Caco-2 (cell line): ENCODE measurements around the gene TEAD1. TPM values are rescaled to one million over a fixed set of nuclear protein-coding genes. Genes with fewer than 3 reads are reported as not detected.

Experiments used
- BruUV-seq: library from RNA; stranded (reverse); fragments of 400-500 nt; replicated peaks from 2 replicates; lab custom pipeline; 2021; lab: Mats Ljungman, UMichigan
- CTCF ChIA-PET: fragments of 300-600 bp; sonication (Branson Sonifier 250); formaldehyde crosslinking; loops from one replicate; lab custom pipeline; 2022; ENCODE audit warnings: antibody characterized with exemption; lab: Charles Lee
- POLR2A ChIA-PET: fragments of 300-600 bp; sonication (Branson Sonifier 250); formaldehyde crosslinking; loops from one replicate; lab custom pipeline; 2022; ENCODE audit warnings: antibody characterized with exemption; lab: Charles Lee
- DNase-seq, 2 experiments: peaks; one replicate each; pipeline versions ENCODE4 v3.0.0 to v3.0.0-alpha.2; 2020 to 2022
- H3K27me3 ChIP-seq: replicated peaks from 2 replicates; pipeline ENCODE4 v1.6.0; 2011; ENCODE audit warnings: low read length; ENCODE audit not compliant: control insufficient read depth, insufficient read depth
- H3K36me3 ChIP-seq: 2 replicates; pipeline ENCODE4 v1.5.1; 2011; ENCODE audit warnings: low read length; ENCODE audit not compliant: control insufficient read depth, insufficient read depth
- H3K4me1 ChIP-seq: fragments of 250-450 bp; sonication (Bioruptor Pico); 2 replicates; pipeline ENCODE4 v1.5.1; 2020; ENCODE audit warnings: mild to moderate bottlenecking
- H3K4me3 ChIP-seq: 2 replicates; pipeline ENCODE4 v1.5.1; 2011; ENCODE audit warnings: low read depth, mild to moderate bottlenecking, control low read depth, low read length
- H3K9me3 ChIP-seq: fragments of 250-450 bp; sonication (Bioruptor Pico); 2 replicates; pipeline ENCODE4 v1.5.1; 2020; ENCODE audit warnings: mild to moderate bottlenecking, moderate library complexity
- H3K27ac Mint-ChIP-seq: one replicate; pipeline ENCODE4 v1.8.0; 2022; ENCODE audit warnings: mixed read lengths; ENCODE audit not compliant: unreplicated experiment
- H3K27me3 Mint-ChIP-seq: one replicate; pipeline ENCODE4 v1.8.0; 2022; ENCODE audit warnings: mixed read lengths; ENCODE audit not compliant: insufficient read depth, unreplicated experiment
- H3K36me3 Mint-ChIP-seq: one replicate; pipeline ENCODE4 v1.8.0; 2022; ENCODE audit warnings: mild to moderate bottlenecking, mixed read lengths; ENCODE audit not compliant: insufficient read depth, unreplicated experiment
- H3K4me1 Mint-ChIP-seq: one replicate; pipeline ENCODE4 v1.8.0; 2022; ENCODE audit warnings: low read depth, mixed read lengths; ENCODE audit not compliant: unreplicated experiment
- H3K4me3 Mint-ChIP-seq: one replicate; pipeline ENCODE4 v1.8.0; 2022; ENCODE audit warnings: mild to moderate bottlenecking, moderate library complexity, mixed read lengths; ENCODE audit not compliant: unreplicated experiment
- H3K9me3 Mint-ChIP-seq: one replicate; pipeline ENCODE4 v1.8.0; 2022; ENCODE audit warnings: mixed read lengths; ENCODE audit not compliant: unreplicated experiment
- CTCF ChIP-seq, 2 experiments: fragments of 200-600 bp in 1 of 2; IDR thresholded peaks; 1 replicate in 1 of 2; 2 replicates in 1 of 2; pipeline versions ENCODE4 v1.5.1 to v1.8.0; 2011 to 2022; ENCODE audit warnings: antibody characterized with exemption in 1 of 2, control low read depth in 1 of 2, inconsistent platforms in 1 of 2, low read depth in 1 of 2, low read length in 1 of 2, mild to moderate bottlenecking in 1 of 2, moderate library complexity in 1 of 2; ENCODE audit not compliant: insufficient read depth in 1 of 2, severe bottlenecking in 1 of 2, unreplicated experiment in 1 of 2
- intact Hi-C: fragments of 100-400 bp; cut with micrococcal nuclease; formaldehyde crosslinking; loops from one replicate; pipeline ENCODE4 v1.10.0; 2022; ENCODE audit not compliant: unreplicated experiment
- total RNA-seq: library from RNA; stranded (reverse); gene quantifications from 2 replicates; pipeline ENCODE4 v1.2.3, GENCODE V29; 2022

The TEAD1 gene
- total RNA-seq, 1 experiment from 2014 or later, result 144 TPM

DNA sequence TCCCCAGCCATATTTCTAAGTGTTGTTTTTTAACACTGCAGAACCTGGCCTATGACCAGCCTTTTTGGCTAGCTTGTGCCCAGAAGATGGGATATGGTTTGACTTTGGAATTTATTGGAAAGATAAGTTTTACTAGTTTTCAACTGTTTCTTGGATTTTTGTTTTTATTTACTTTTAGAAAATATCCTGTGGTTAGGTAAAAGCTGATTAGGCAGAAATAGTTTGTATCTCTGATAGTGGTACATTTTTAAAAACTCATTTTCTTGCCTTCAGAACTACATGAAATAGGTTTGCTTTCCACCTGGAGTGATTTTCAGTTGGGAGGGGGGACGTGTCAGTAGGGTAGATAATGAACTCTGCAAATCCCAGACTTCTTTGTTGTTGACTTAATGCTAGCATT, 243.6 kb downstream of the TEAD1 start:
- Mint-ChIP-seq H3K36me3 (peaks cover 27% of the 10 kb centered on the region), H3K9me3 (no peaks in the 10 kb centered on the region), H3K27ac (no peak overlapping the region), H3K4me1 (no peaks in the 10 kb centered on the region), H3K27me3 (no peaks in the 10 kb centered on the region), H3K4me3 (no peak overlapping the region)
- no peaks in the 10 kb centered on the region for H3K27me3 ChIP-seq
- no peaks in the 10 kb centered on the region for H3K4me1 ChIP-seq
- intact Hi-C loops, result no loop called here
- H3K4me3 ChIP-seq, result no peak overlapping the region
- H3K36me3 ChIP-seq, result no peaks in the 10 kb centered on the region
- DNase-seq, result no peak
- BruUV-seq, result no TSS peak
- no peaks in the 10 kb centered on the region for H3K9me3 ChIP-seq
- ChIA-PET POLR2A (no interaction called here), CTCF (no interaction called here)
- no peak for TF ChIP-seq CTCF (IDR thresholded peaks at IDR 0.05; ENCODE audit: insufficient read depth in 1 of 2, low read depth in 1 of 2, low read length in 1 of 2, severe bottlenecking in 1 of 2, unreplicated experiment in 1 of 2)

- no peaks in the 10 kb centered on the region for H3K4me1 Mint-ChIP-seq
- ChIA-PET POLR2A (no interaction called here), CTCF (no interaction called here)
Observed at GRCh38 chr11:12918667-12919066, 244.4 kb downstream of the TEAD1 start.

GRCh38 chr11:12922418-12922817, 248.2 kb downstream of the TEAD1 start:
- POLR2A ChIA-PET, result no interaction called here
- no peaks in the 10 kb centered on the region for H3K27me3 Mint-ChIP-seq
- CTCF ChIA-PET, result interaction anchor here (1.4 kb wide), 1 partner anchor 8 kb away, joined by 4 read pairs; no protein-coding TSS in a partner anchor
- H3K4me1 ChIP-seq, result peaks cover 5% of the 10 kb centered on the region; the same call in 1 of the 2 replicates
- H3K27me3 ChIP-seq, result no peaks in the 10 kb centered on the region
- TF ChIP-seq CTCF (IDR thresholded peaks at IDR 0.05; ENCODE audit: insufficient read depth in 1 of 2, low read depth in 1 of 2, low read length in 1 of 2, severe bottlenecking in 1 of 2, unreplicated experiment in 1 of 2), result no peak
- intact Hi-C loops, result no loop called here
- no peak overlapping the region for H3K4me3 ChIP-seq
- H3K36me3 Mint-ChIP-seq, result peaks cover 18% of the 10 kb centered on the region
- no TSS peak for BruUV-seq
- no peaks in the 10 kb centered on the region; the same call in 1 of the 2 replicates for H3K36me3 ChIP-seq
- H3K9me3 ChIP-seq, result no peaks in the 10 kb centered on the region
- peaks cover 17% of the 10 kb centered on the region for H3K4me1 Mint-ChIP-seq
- no peak overlapping the region for H3K27ac Mint-ChIP-seq
- H3K4me3 Mint-ChIP-seq, result no peak overlapping the region
- no peaks in the 10 kb centered on the region for H3K9me3 Mint-ChIP-seq
- no peak for DNase-seq

More at GRCh38 chr11:12918667-12919066, 244.4 kb downstream of the TEAD1 start:
- Mint-ChIP-seq H3K27me3 (no peaks in the 10 kb centered on the region), H3K36me3 (peaks cover 33% of the 10 kb centered on the region), H3K27ac (no peak overlapping the region), H3K9me3 (no peaks in the 10 kb centered on the region), H3K4me3 (no peak overlapping the region)
- intact Hi-C loops, result no loop called here
- no peak for TF ChIP-seq CTCF (IDR thresholded peaks at IDR 0.05; ENCODE audit: insufficient read depth in 1 of 2, low read depth in 1 of 2, low read length in 1 of 2, severe bottlenecking in 1 of 2, unreplicated experiment in 1 of 2)
- no peaks in the 10 kb centered on the region for H3K4me1 ChIP-seq
- no peaks in the 10 kb centered on the region for H3K27me3 ChIP-seq
- no peak overlapping the region for H3K4me3 ChIP-seq
- no peaks in the 10 kb centered on the region; the same call in 1 of the 2 replicates for H3K36me3 ChIP-seq
- DNase-seq, result no peak
- no TSS peak for BruUV-seq
- no peaks in the 10 kb centered on the region for H3K9me3 ChIP-seq
